KG1 (cell line): ENCODE data around the gene TMEM179B.

Experiments
- DNase-seq: peaks from one replicate; lab custom pipeline; 2025; lab: John Stamatoyannopoulos, UW

TMEM179B gene

GRCh38 chr11:62832336-62833234, 45.4 kb downstream of the TMEM179B start, which contains the start of gene TEX54:
TSS of gene TEX54 (minus strand) at chr11:62832841.
- DNase-seq: no peak

- no peak for DNase-seq
Observed at GRCh38 chr11:62835336-62835735, 48.1 kb downstream of the TMEM179B start.

GRCh38 chr11:62839050-62839945, 52.1 kb downstream of the TMEM179B start, which contains the start of gene WDR74:
TSS of gene WDR74 (minus strand) at chr11:62839590. CDS start at chr11:62839570, 20 bp downstream.
- peak; percentile 99 for DNase-seq
